ENCODE measurements around the gene CA5A.
A peak's percentile ranks its signal among the peaks of the same experiment; 100 is the strongest.

CA5A gene

DNA sequence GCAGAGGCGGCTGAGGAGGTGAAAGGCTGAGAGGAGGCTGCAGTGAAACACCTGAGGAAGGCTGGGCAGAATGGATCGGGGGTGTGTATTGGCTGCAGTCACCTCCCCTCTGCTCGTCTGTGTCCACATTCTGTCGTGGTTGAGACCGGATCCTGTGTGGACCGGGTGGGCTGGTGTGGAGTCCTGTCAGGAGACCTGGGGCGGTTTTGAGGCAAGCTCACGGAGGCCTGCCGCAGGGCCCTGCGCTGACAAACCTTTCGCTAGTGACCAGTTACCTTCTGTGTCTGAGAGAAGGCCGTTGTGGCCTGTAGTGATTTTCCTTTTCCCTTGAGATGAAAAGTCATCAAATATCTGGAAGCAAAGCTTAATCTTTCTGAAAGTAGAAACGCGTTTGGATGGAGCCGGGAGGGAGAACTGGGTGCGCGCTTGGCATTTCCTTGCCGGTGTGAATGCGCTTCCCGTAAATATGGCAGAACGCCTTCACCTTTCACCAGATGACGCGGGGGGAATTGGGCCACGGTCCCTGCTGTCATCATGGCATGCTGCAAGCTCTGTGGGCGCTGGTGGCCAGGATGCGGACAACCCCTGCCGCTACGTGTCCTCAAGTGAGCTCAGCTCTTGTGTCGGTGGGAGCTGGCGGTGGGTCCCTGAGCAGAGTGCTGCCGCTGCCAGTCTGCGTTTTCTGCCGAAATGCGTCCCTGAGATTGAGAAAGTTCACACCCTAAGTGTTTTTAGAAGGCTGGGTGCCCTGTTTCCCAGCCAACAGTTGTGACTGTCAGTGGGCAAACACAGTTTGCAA lies 21.2 kb upstream of the CA5A start:
- Histone ChIP-seq H3K23ac (ENCODE audit: low read length) (no peak overlapping the region), H2AK5ac (ENCODE audit: low read length) (no peak overlapping the region), H2BK120ac (ENCODE audit: low read depth, low read length) (no peak overlapping the region), H2BK5ac (ENCODE audit: low read length) (no peak overlapping the region), H3K79me2 (ENCODE audit: control insufficient read depth, insufficient read depth, low read length) (peaks cover 93% of the 10 kb centered on the region), H3K27ac (ENCODE audit: low read depth, low read length) (no peak overlapping the region), H3K18ac (ENCODE audit: low read length) (no peak overlapping the region), H3K79me1 (ENCODE audit: low read length) (peaks cover 51% of the 10 kb centered on the region), H3K36me3 (ENCODE audit: control insufficient read depth, insufficient read depth, low read length) (peaks cover 2% of the 10 kb centered on the region), H3K27me3 (ENCODE audit: insufficient read depth, low read length, poor library complexity) (no peaks in the 10 kb centered on the region), H3K4me3 (ENCODE audit: low read length) (no peak overlapping the region), H4K8ac (ENCODE audit: low read depth, low read length) (no peak overlapping the region), H3K4me2 (ENCODE audit: low read length) (no peak overlapping the region), H4K5ac (ENCODE audit: low read length) (no peak overlapping the region), H3K4ac (ENCODE audit: low read depth, low read length) (no peak overlapping the region), H2BK15ac (replicated peaks; ENCODE audit: low read depth) (no peak overlapping the region), H3K4me1 (ENCODE audit: control insufficient read depth, low read depth, low read length) (no peaks in the 10 kb centered on the region), H3K9ac (ENCODE audit: low read length) (no peak overlapping the region), H3K56ac (ENCODE audit: low read length) (no peak overlapping the region)
- no CpG with 5 or more reads among the region's 34 CpGs for whole genome bisulfite sequencing (ENCODE audit: extremely low coverage, insufficient coverage, low lambda C conversion rate)
- no peak for DNase-seq

DNA sequence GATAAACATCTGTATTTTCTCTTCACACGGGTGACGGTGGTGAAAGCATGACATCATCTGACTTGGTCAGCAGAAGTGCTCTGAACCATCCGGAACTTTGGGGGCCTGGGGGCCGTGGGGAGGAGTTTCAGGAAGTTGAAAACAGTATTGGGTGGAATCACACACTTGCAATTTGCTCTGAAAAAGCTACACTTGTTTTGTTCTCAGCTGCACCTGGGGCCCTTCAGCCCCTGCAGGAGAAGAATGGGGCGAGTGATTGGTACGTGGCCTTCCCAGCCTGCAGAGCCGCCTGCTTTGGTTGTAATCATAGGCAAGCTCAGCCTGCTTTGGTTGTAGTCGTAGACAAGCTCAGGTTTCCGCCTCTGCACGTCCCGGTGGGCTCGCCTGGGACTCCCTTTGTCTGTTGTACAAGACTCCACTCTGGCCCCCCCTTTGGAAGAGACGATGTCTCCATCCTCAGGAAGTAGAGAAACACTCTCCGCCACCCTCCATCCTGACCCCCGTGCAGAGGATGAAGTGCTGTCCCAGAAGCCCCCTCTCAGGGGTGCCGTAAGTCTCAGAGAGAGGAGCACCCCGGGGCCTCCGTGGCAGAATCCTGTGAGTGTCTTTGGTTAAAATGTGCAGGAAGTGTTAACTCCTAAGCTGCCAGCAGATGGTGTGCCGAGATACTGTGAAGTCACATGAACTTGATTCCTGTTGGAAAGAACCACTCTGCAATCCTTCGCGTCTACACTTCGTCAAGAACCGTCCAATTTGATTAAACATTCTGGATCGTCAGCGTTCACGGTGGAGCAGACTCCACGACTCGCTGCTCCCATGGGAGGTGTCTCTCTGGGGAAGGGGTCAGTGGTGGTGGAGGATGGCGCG lies 20.3 kb upstream of the CA5A start:
- Histone ChIP-seq H2AK5ac (ENCODE audit: low read length) (no peak overlapping the region), H2BK120ac (ENCODE audit: low read depth, low read length) (no peak overlapping the region), H3K4me2 (ENCODE audit: low read length) (no peak overlapping the region), H3K27me3 (ENCODE audit: insufficient read depth, low read length, poor library complexity) (no peaks in the 10 kb centered on the region), H3K23ac (ENCODE audit: low read length) (no peak overlapping the region), H2BK5ac (ENCODE audit: low read length) (no peak overlapping the region), H4K5ac (ENCODE audit: low read length) (no peak overlapping the region), H3K79me1 (ENCODE audit: low read length) (peaks cover 50% of the 10 kb centered on the region), H3K79me2 (ENCODE audit: control insufficient read depth, insufficient read depth, low read length) (peaks cover 96% of the 10 kb centered on the region), H3K18ac (ENCODE audit: low read length) (no peak overlapping the region), H4K8ac (ENCODE audit: low read depth, low read length) (no peak overlapping the region), H3K9ac (ENCODE audit: low read length) (no peak overlapping the region), H3K4me3 (ENCODE audit: low read length) (no peak overlapping the region), H3K36me3 (ENCODE audit: control insufficient read depth, insufficient read depth, low read length) (peaks cover 2% of the 10 kb centered on the region), H3K4me1 (ENCODE audit: control insufficient read depth, low read depth, low read length) (no peaks in the 10 kb centered on the region), H3K56ac (ENCODE audit: low read length) (no peak overlapping the region), H2BK15ac (replicated peaks; ENCODE audit: low read depth) (no peak overlapping the region), H3K27ac (ENCODE audit: low read depth, low read length) (no peak overlapping the region), H3K4ac (ENCODE audit: low read depth, low read length) (no peak overlapping the region)
- DNase-seq: peak; percentile 54
- WGBS (ENCODE audit: extremely low coverage, insufficient coverage, low lambda C conversion rate): no CpG with 5 or more reads among the region's 30 CpGs

DNA sequence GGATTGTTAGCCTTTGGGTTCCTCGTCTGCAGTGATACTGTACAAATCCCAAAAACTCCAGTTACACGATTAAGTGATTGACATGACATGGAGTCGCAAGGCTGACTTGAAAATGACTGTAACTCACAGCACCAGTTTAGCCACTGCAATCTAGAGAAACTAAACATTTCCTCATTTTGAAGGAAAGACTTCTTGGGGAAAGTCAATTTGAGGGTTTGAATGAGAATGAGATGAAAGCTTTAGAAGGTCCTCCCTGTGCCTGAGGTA lies 19.7 kb upstream of the CA5A start:
- H2AK5ac ChIP-seq (ENCODE audit: low read length): no peak overlapping the region
- no peak overlapping the region for H4K5ac ChIP-seq (ENCODE audit: low read length)
- H3K4me1 ChIP-seq (ENCODE audit: control insufficient read depth, low read depth, low read length): no peaks in the 10 kb centered on the region
- H3K36me3 ChIP-seq (ENCODE audit: control insufficient read depth, insufficient read depth, low read length): peaks cover 2% of the 10 kb centered on the region
- peaks cover 48% of the 10 kb centered on the region for H3K79me1 ChIP-seq (ENCODE audit: low read length)
- no peak overlapping the region for H3K4me2 ChIP-seq (ENCODE audit: low read length)
- WGBS (ENCODE audit: extremely low coverage, insufficient coverage, low lambda C conversion rate): no CpG with 5 or more reads among the region's 3 CpGs
- no peak overlapping the region for H3K23ac ChIP-seq (ENCODE audit: low read length)
- no peak overlapping the region for H3K27ac ChIP-seq (ENCODE audit: low read depth, low read length)
- H3K4ac ChIP-seq (ENCODE audit: low read depth, low read length): no peak overlapping the region
- H4K8ac ChIP-seq (ENCODE audit: low read depth, low read length): no peak overlapping the region
- H2BK5ac ChIP-seq (ENCODE audit: low read length): no peak overlapping the region
- no peak overlapping the region for H2BK15ac ChIP-seq (replicated peaks; ENCODE audit: low read depth)
- H3K79me2 ChIP-seq (ENCODE audit: control insufficient read depth, insufficient read depth, low read length): peaks cover 91% of the 10 kb centered on the region
- no peak for DNase-seq
- H3K27me3 ChIP-seq (ENCODE audit: insufficient read depth, low read length, poor library complexity): no peaks in the 10 kb centered on the region
- H3K4me3 ChIP-seq (ENCODE audit: low read length): no peak overlapping the region
- no peak overlapping the region for H3K56ac ChIP-seq (ENCODE audit: low read length)
- no peak overlapping the region for H3K18ac ChIP-seq (ENCODE audit: low read length)
- no peak overlapping the region for H3K9ac ChIP-seq (ENCODE audit: low read length)
- H2BK120ac ChIP-seq (ENCODE audit: low read depth, low read length): no peak overlapping the region

DNA sequence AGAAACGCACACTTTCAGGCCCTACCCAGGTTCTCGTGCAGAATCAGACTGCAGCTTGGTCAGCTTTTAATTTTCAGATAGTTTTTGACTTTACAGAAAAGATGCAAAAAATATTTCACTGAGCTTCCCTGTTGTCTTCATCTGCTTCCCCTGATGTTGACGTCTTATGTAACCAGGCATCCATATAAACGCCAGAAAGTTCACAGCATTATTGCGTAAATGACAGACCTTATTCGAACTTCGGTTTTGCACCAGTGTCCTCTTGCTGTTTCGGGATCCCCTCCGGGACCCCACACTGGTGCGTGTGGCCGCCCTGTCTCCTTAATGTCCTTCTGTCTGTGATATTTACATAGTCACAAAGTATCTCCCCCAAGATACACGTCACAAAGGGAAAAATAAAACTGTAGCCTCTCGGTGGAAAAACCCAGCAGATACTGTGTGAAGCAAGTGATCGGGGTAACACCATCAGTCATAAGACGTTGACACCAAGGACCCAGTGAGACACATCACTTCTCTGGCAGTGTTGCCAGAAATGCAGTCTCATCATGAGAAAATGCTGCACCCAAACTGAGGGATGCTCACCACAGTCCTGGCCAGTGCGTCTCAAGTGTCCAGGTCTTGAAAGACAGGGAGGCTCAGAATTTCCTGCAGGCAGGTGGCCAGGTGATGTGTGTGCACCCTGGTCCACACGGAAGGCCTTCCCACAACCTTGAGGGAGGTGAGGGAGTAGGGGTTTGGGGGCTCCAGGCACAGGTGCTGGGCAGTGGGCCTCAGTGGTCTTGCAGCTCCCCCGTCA lies 19.2 kb upstream of the CA5A start:
- Histone ChIP-seq H3K27ac (ENCODE audit: low read depth, low read length) (no peak overlapping the region), H3K23ac (ENCODE audit: low read length) (no peak overlapping the region)

DNA sequence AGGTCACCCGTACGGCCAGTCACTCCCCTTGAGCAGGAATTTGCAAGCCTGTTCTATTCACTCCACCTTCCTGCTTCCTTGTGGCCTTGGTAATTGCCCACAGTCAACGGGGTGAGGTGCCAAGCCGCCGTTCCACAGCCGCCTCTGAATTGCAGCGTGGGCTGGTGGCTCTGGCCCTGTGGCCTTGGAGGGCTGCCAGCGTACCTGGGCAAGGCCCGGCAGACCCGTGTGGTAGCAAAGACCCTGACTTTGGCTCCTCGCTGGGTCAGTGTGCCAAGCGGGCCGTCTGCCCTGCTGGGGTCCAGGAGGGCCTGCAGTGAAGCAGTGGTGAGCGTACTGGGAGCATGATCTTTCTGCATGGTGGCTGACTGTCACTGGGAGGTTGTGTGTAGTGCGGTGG lies 18.5 kb upstream of the CA5A start:
- peaks cover 2% of the 10 kb centered on the region for H3K36me3 ChIP-seq (ENCODE audit: control insufficient read depth, insufficient read depth, low read length)
- H3K23ac ChIP-seq (ENCODE audit: low read length): no peak overlapping the region
- no peak overlapping the region for H3K27ac ChIP-seq (ENCODE audit: low read depth, low read length)
- peaks cover 39% of the 10 kb centered on the region for H3K79me1 ChIP-seq (ENCODE audit: low read length)
- no peaks in the 10 kb centered on the region for H3K27me3 ChIP-seq (ENCODE audit: insufficient read depth, low read length, poor library complexity)
- no peak overlapping the region for H2BK120ac ChIP-seq (ENCODE audit: low read depth, low read length)
- no peak overlapping the region for H3K4me2 ChIP-seq (ENCODE audit: low read length)
- H2BK15ac ChIP-seq (replicated peaks; ENCODE audit: low read depth): no peak overlapping the region
- no CpG with 5 or more reads among the region's 15 CpGs for WGBS (ENCODE audit: extremely low coverage, insufficient coverage, low lambda C conversion rate)
- H3K4me1 ChIP-seq (ENCODE audit: control insufficient read depth, low read depth, low read length): no peaks in the 10 kb centered on the region
- H3K9ac ChIP-seq (ENCODE audit: low read length): no peak overlapping the region
- H2AK5ac ChIP-seq (ENCODE audit: low read length): no peak overlapping the region
- no peak overlapping the region for H3K56ac ChIP-seq (ENCODE audit: low read length)
- no peak for DNase-seq
- H3K18ac ChIP-seq (ENCODE audit: low read length): no peak overlapping the region
- no peak overlapping the region for H2BK5ac ChIP-seq (ENCODE audit: low read length)
- H4K8ac ChIP-seq (ENCODE audit: low read depth, low read length): no peak overlapping the region
- H3K4me3 ChIP-seq (ENCODE audit: low read length): no peak overlapping the region
- no peak overlapping the region for H4K5ac ChIP-seq (ENCODE audit: low read length)
- H3K79me2 ChIP-seq (ENCODE audit: control insufficient read depth, insufficient read depth, low read length): peaks cover 79% of the 10 kb centered on the region
- H3K4ac ChIP-seq (ENCODE audit: low read depth, low read length): no peak overlapping the region

More for the DNA sequence above, 19.2 kb upstream of the CA5A start:
- Histone ChIP-seq H3K79me2 (ENCODE audit: control insufficient read depth, insufficient read depth, low read length) (peaks cover 86% of the 10 kb centered on the region), H3K9ac (ENCODE audit: low read length) (no peak overlapping the region), H4K5ac (ENCODE audit: low read length) (no peak overlapping the region), H3K4me1 (ENCODE audit: control insufficient read depth, low read depth, low read length) (no peaks in the 10 kb centered on the region), H2BK15ac (replicated peaks; ENCODE audit: low read depth) (no peak overlapping the region), H3K79me1 (ENCODE audit: low read length) (peaks cover 45% of the 10 kb centered on the region), H3K27me3 (ENCODE audit: insufficient read depth, low read length, poor library complexity) (no peaks in the 10 kb centered on the region), H3K4ac (ENCODE audit: low read depth, low read length) (no peak overlapping the region), H2BK5ac (ENCODE audit: low read length) (no peak overlapping the region), H3K36me3 (ENCODE audit: control insufficient read depth, insufficient read depth, low read length) (peaks cover 2% of the 10 kb centered on the region), H4K8ac (ENCODE audit: low read depth, low read length) (no peak overlapping the region), H2AK5ac (ENCODE audit: low read length) (no peak overlapping the region), H2BK120ac (ENCODE audit: low read depth, low read length) (no peak overlapping the region), H3K56ac (ENCODE audit: low read length) (no peak overlapping the region), H3K4me3 (ENCODE audit: low read length) (no peak overlapping the region), H3K4me2 (ENCODE audit: low read length) (no peak overlapping the region), H3K18ac (ENCODE audit: low read length) (no peak overlapping the region)
- no CpG with 5 or more reads among the region's 18 CpGs for WGBS (ENCODE audit: extremely low coverage, insufficient coverage, low lambda C conversion rate)
- no peak for DNase-seq

Data from mesendoderm (in vitro differentiated cells).